HCT116 (cell line): Measurements from ENCODE around the gene BOD1L1.

Experiments used
- CEBPB ChIP-seq: IDR thresholded peaks from 2 replicates; pipeline ENCODE4 v1.6.1; 2012; ENCODE audit warnings: low read depth
- EGR1 ChIP-seq: IDR thresholded peaks from 2 replicates; pipeline ENCODE4 v1.6.1; 2012; ENCODE audit warnings: low read depth
- EZH2 ChIP-seq: fragments of 200-600 bp; sonication (generic); IDR thresholded peaks from 2 replicates; pipeline ENCODE4 v1.6.1; 2017; ENCODE audit warnings: antibody characterized with exemption, mixed run types
- EZH2phosphoT487 ChIP-seq: fragments of 200-600 bp; IDR thresholded peaks from 2 replicates; pipeline ENCODE4 v1.6.1; 2018; ENCODE audit warnings: antibody characterized with exemption, borderline replicate concordance
- JUND ChIP-seq: IDR thresholded peaks from 2 replicates; pipeline ENCODE4 v1.6.1; 2012
- POLR2A ChIP-seq: IDR thresholded peaks from 2 replicates; pipeline ENCODE4 v1.7.0; 2011; ENCODE audit warnings: borderline replicate concordance; ENCODE audit not compliant: insufficient read depth, insufficient read length; ENCODE audit errors: extremely low read depth
- POLR2AphosphoS5 ChIP-seq: IDR thresholded peaks from 2 replicates; pipeline ENCODE4 v1.6.1; 2011; ENCODE audit warnings: mild to moderate bottlenecking, low read depth, low read length, moderate library complexity
- SIN3A ChIP-seq: IDR thresholded peaks from 2 replicates; pipeline ENCODE4 v1.6.1; 2012; ENCODE audit warnings: low read depth
- YY1 ChIP-seq: IDR thresholded peaks from 2 replicates; pipeline ENCODE4 v1.6.1; 2011; ENCODE audit warnings: low read length, low read depth, moderate library complexity, mild to moderate bottlenecking; ENCODE audit not compliant: insufficient replicate concordance; ENCODE audit errors: extremely low read depth
- TF ChIP-seq, protein P1 (sequence below), 3 experiments: fragments of 200-600 bp in 1 of 3; sonication (generic) in 1 of 3; IDR thresholded peaks in 2 of 3; conservative IDR thresholded peaks in 1 of 3; 2 replicates each; pipeline ENCODE4 v1.5.1; 2012 to 2017; ENCODE audit warnings: low read depth in 2 of 3, low read length in 2 of 3, antibody characterized with exemption in 1 of 3, borderline replicate concordance in 1 of 3, control low read depth in 1 of 3, mild to moderate bottlenecking in 1 of 3, mixed read lengths in 1 of 3, mixed run types in 1 of 3, moderate library complexity in 1 of 3; ENCODE audit not compliant: insufficient read depth in 1 of 3
- TF ChIP-seq, protein P2 (sequence below): IDR thresholded peaks from 2 replicates; pipeline ENCODE4 v1.6.1; 2012

DNA sequence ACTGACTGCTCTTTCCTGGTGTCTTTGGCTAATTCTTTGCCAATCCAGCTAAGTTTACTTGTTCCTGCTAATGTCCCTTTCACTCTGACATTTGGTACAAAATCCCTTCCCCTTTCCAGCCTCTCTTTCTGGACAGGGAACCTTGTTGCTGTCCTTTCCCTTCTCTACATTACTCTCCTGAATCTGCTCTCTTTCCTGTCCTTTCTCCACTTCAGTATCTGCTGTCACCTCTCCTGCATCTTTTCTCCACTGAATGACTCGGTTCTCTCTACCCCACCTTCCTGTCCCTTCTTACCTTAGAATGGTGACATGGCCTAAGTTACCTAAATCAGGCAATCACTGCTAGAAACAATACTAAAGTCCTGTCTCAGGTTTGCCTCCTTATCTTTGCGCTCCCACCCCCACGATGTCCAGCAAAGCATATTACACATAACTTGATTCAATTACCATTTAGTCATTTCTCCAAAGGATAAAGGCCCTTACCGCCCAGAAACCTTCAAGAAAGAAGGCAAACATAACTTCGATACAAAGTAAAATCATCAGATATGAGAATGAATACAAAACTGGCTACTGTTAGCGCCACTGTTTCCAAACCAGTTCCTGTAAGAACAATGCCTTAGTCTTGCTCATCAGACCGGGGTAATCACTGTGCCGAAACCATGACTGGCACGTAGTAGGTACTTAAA is 890 bp downstream of the BOD1L1 start:
- no peak for TF ChIP-seq EZH2phosphoT487
- no peak for TF ChIP-seq POLR2AphosphoS5
- TF ChIP-seq, protein P1, sequence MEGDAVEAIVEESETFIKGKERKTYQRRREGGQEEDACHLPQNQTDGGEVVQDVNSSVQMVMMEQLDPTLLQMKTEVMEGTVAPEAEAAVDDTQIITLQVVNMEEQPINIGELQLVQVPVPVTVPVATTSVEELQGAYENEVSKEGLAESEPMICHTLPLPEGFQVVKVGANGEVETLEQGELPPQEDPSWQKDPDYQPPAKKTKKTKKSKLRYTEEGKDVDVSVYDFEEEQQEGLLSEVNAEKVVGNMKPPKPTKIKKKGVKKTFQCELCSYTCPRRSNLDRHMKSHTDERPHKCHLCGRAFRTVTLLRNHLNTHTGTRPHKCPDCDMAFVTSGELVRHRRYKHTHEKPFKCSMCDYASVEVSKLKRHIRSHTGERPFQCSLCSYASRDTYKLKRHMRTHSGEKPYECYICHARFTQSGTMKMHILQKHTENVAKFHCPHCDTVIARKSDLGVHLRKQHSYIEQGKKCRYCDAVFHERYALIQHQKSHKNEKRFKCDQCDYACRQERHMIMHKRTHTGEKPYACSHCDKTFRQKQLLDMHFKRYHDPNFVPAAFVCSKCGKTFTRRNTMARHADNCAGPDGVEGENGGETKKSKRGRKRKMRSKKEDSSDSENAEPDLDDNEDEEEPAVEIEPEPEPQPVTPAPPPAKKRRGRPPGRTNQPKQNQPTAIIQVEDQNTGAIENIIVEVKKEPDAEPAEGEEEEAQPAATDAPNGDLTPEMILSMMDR (IDR thresholded peaks at IDR 0.05 in 2 of 3, conservative IDR thresholded peaks at IDR 0.05 in 1 of 3; ENCODE audit: borderline replicate concordance in 1 of 3, insufficient read depth in 1 of 3, low read depth in 2 of 3, low read length in 2 of 3) = no peak
- TF ChIP-seq YY1 = no peak
- TF ChIP-seq, protein P2, sequence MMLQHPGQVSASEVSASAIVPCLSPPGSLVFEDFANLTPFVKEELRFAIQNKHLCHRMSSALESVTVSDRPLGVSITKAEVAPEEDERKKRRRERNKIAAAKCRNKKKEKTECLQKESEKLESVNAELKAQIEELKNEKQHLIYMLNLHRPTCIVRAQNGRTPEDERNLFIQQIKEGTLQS = no peak
- TF ChIP-seq EGR1 = no peak
- TF ChIP-seq JUND = no peak
- no peak for TF ChIP-seq EZH2
- TF ChIP-seq CEBPB = no peak
- no peak for TF ChIP-seq SIN3A
- TF ChIP-seq POLR2A = no peak
